ENCODE results near the gene CYP4F11.
"Not testable (repeated sequence)": the region's sequence is repeated elsewhere in the genome, so short reads cannot be mapped to it uniquely, and the experiment has no call there.

CYP4F11 gene

GRCh38 chr19:15934332-15935078, at the start of gene CYP4F11:
Gene CYP4F11, minus strand, starts transcription at chr19:15934529. Its CDS starts 121 bp downstream, at chr19:15934408.
- DNase-seq: no peak

- no peak for DNase-seq
Measured at GRCh38 chr19:15979293-15979692, 45.0 kb upstream of the CYP4F11 start.

GRCh38 chr19:15977690-15978089, 43.4 kb upstream of the CYP4F11 start:
- no peak for DNase-seq

GRCh38 chr19:15976836-15977689, 42.7 kb upstream of the CYP4F11 start:
- no peak for DNase-seq

GRCh38 chr19:15974856-15975255, 40.5 kb upstream of the CYP4F11 start:
- no peak for DNase-seq

- not testable (repeated sequence) for DNase-seq
Measured at GRCh38 chr19:15972043-15972442, 37.7 kb upstream of the CYP4F11 start.

- DNase-seq: no peak
Measured at GRCh38 chr19:15971224-15971780, 37.0 kb upstream of the CYP4F11 start.

- DNase-seq: no peak
Measured at GRCh38 chr19:15964231-15964630, 29.9 kb upstream of the CYP4F11 start.

- no peak for DNase-seq
Measured at GRCh38 chr19:15962319-15962718, 28.0 kb upstream of the CYP4F11 start.

- DNase-seq: no peak
Measured at GRCh38 chr19:15954820-15955219, 20.5 kb upstream of the CYP4F11 start.

GRCh38 chr19:15948223-15949058, 14.1 kb upstream of the CYP4F11 start, which contains the start of gene OR10H4:
Gene OR10H4, plus strand, starts transcription at chr19:15949008. Its CDS starts 0 bp downstream, at chr19:15949008.
- no peak for DNase-seq

GRCh38 chr19:15945301-15945700, 11.0 kb upstream of the CYP4F11 start:
- DNase-seq: no peak

- no peak for DNase-seq
Measured at GRCh38 chr19:15944401-15944800, 10.1 kb upstream of the CYP4F11 start.

- no peak for DNase-seq
Measured at GRCh38 chr19:15937771-15938170, 3.4 kb upstream of the CYP4F11 start.

- no peak for DNase-seq
Measured at GRCh38 chr19:15936950-15937349, 2.6 kb upstream of the CYP4F11 start.

- DNase-seq: no peak
Measured at GRCh38 chr19:15936173-15936572, 1.8 kb upstream of the CYP4F11 start.

GRCh38 chr19:15935167-15935702, 906 bp upstream of the CYP4F11 start:
- no peak for DNase-seq

GRCh38 chr19:15933761-15934331, 483 bp downstream of the CYP4F11 start:
- not testable (repeated sequence) for DNase-seq

- no peak for DNase-seq
Measured at GRCh38 chr19:15928321-15928720, 6.0 kb downstream of the CYP4F11 start.

GRCh38 chr19:15926484-15926883, 7.8 kb downstream of the CYP4F11 start:
- no peak for DNase-seq

GRCh38 chr19:15923702-15924101, 10.6 kb downstream of the CYP4F11 start:
- no peak for DNase-seq

- DNase-seq: no peak
Measured at GRCh38 chr19:15922021-15922420, 12.3 kb downstream of the CYP4F11 start.

Measured in cerebellar nuclear complex (tissue), 1 donor.